Stimulated activated CD4-positive, alpha-beta T cell treated with anti-CD3 and anti-CD28 coated beads, Interleukin-4, amount 100 ng/mL, for 48 hours (primary cell): ENCODE results near the gene SPATA13.

Source experiments
- DNase-seq, 2 donors: peaks; one replicate each; pipeline ENCODE4 v3.0.0-alpha.2; 2020; ENCODE audit warnings: low read depth in 2 of 2

The SPATA13 gene

GRCh38 chr13:24221007-24221406 lies 60.5 kb downstream of the SPATA13 start:
- DNase-seq, result no peak

GRCh38 chr13:24222756-24223155 lies 62.2 kb downstream of the SPATA13 start:
- no peak for DNase-seq

- no peak for DNase-seq
Measured at GRCh38 chr13:24223341-24224231, 63.1 kb downstream of the SPATA13 start.

- DNase-seq, result no peak
Measured at GRCh38 chr13:24224232-24224680, 63.7 kb downstream of the SPATA13 start.

- no peak for DNase-seq
Measured at GRCh38 chr13:24225062-24225461, 64.5 kb downstream of the SPATA13 start.

GRCh38 chr13:24225930-24226329 lies 65.4 kb downstream of the SPATA13 start:
- DNase-seq, result no peak

GRCh38 chr13:24226762-24227161 lies 66.2 kb downstream of the SPATA13 start:
- no peak for DNase-seq

GRCh38 chr13:24228852-24229458 lies 68.4 kb downstream of the SPATA13 start:
- DNase-seq, result peak in 1 of 2 donors; percentile 11

- DNase-seq, result no peak
Measured at GRCh38 chr13:24230428-24231072, 70.0 kb downstream of the SPATA13 start.

- DNase-seq, result no peak
Measured at GRCh38 chr13:24231377-24231776, 70.9 kb downstream of the SPATA13 start.

GRCh38 chr13:24232037-24232436 lies 71.5 kb downstream of the SPATA13 start:
- DNase-seq, result no peak

- no peak for DNase-seq
Measured at GRCh38 chr13:24232474-24232873, 72.0 kb downstream of the SPATA13 start.

GRCh38 chr13:24233351-24233901 lies 72.9 kb downstream of the SPATA13 start:
- no peak for DNase-seq

GRCh38 chr13:24234200-24234915 lies 73.8 kb downstream of the SPATA13 start:
- DNase-seq, result no peak

GRCh38 chr13:24237356-24237755 lies 76.8 kb downstream of the SPATA13 start:
- no peak for DNase-seq

GRCh38 chr13:24241336-24241735 lies 80.8 kb downstream of the SPATA13 start:
- no peak for DNase-seq

- DNase-seq, result no peak
Measured at GRCh38 chr13:24242100-24242499, 81.6 kb downstream of the SPATA13 start.

- no peak for DNase-seq
Measured at GRCh38 chr13:24243302-24243701, 82.8 kb downstream of the SPATA13 start.

- no peak for DNase-seq
Measured at GRCh38 chr13:24244802-24245201, 84.3 kb downstream of the SPATA13 start.

GRCh38 chr13:24247016-24247415 lies 86.5 kb downstream of the SPATA13 start:
- DNase-seq, result no peak

- no peak for DNase-seq
Measured at GRCh38 chr13:24249624-24250023, 89.1 kb downstream of the SPATA13 start.
